B cell (primary cell): ENCODE measurements around the gene KRT9.

Experiments
- CTCF ChIP-seq: fragments of 200-600 bp; IDR thresholded peaks from one replicate; pipeline ENCODE4 v1.8.0; 2022; ENCODE audit warnings: antibody characterized with exemption, mild to moderate bottlenecking
- EZH2 ChIP-seq: IDR thresholded peaks from 2 replicates; pipeline ENCODE4 v1.6.1; 2012; ENCODE audit warnings: borderline replicate concordance, low read depth, mild to moderate bottlenecking, moderate library complexity, low read length; ENCODE audit not compliant: insufficient read depth, poor library complexity, severe bottlenecking

- TF ChIP-seq CTCF (no peak), EZH2 (no peak)
These were observed 47.6 kb downstream of the KRT9 start for GRCh38 chr17:41524261-41524660.
